GM13977 (cell line): ENCODE measurements around the gene GCNT1.
"Not testable (repeated sequence)": the region's sequence is repeated elsewhere in the genome, so short reads cannot be mapped to it uniquely, and the experiment has no call there.

Source experiments
- DNase-seq: peaks from one replicate; pipeline ENCODE4 v3.0.0; 2012; ENCODE audit warnings: low spot score
- in situ Hi-C: fragments of 300-500 bp; cut with MboI; formaldehyde crosslinking; loops from one replicate; pipeline ENCODE4 v1.12.0; 2022; ENCODE audit warnings: low sequenced_read_pairs, low pct_unique_long_range_greater_than_20kb, mixed read lengths, inconsistent platforms; ENCODE audit not compliant: unreplicated experiment
- TF ChIP-seq, protein P1 (sequence below): IDR thresholded peaks from 2 replicates; pipeline ENCODE4 v1.5.1; 2012; ENCODE audit warnings: mild to moderate bottlenecking, control low read depth; ENCODE audit not compliant: insufficient read depth; ENCODE audit errors: extremely low read depth, missing control alignments

Gene GCNT1

DNA sequence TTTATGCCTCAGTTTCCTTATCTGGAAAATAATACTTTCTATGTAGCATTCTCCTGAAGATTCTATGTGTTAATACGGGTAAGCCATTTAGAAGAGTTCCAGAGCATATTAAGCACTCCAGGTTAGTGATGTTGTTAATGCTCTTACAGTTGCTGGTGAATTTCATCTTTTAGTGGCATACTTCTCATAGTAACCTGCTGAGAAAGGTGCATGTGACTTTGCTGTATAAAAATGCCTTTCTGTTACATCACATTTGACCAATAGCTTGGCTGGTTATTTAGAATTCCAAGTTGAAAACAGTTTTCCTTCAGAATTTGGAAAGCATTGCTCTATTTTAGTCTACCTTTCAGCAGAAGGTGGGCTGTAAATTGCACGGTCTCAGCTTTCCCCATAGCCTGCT, 27.2 kb downstream of the GCNT1 start:
- no peak for DNase-seq
- in situ Hi-C loops, result no loop called here
- TF ChIP-seq, protein P1, sequence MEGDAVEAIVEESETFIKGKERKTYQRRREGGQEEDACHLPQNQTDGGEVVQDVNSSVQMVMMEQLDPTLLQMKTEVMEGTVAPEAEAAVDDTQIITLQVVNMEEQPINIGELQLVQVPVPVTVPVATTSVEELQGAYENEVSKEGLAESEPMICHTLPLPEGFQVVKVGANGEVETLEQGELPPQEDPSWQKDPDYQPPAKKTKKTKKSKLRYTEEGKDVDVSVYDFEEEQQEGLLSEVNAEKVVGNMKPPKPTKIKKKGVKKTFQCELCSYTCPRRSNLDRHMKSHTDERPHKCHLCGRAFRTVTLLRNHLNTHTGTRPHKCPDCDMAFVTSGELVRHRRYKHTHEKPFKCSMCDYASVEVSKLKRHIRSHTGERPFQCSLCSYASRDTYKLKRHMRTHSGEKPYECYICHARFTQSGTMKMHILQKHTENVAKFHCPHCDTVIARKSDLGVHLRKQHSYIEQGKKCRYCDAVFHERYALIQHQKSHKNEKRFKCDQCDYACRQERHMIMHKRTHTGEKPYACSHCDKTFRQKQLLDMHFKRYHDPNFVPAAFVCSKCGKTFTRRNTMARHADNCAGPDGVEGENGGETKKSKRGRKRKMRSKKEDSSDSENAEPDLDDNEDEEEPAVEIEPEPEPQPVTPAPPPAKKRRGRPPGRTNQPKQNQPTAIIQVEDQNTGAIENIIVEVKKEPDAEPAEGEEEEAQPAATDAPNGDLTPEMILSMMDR, result no peak

DNA sequence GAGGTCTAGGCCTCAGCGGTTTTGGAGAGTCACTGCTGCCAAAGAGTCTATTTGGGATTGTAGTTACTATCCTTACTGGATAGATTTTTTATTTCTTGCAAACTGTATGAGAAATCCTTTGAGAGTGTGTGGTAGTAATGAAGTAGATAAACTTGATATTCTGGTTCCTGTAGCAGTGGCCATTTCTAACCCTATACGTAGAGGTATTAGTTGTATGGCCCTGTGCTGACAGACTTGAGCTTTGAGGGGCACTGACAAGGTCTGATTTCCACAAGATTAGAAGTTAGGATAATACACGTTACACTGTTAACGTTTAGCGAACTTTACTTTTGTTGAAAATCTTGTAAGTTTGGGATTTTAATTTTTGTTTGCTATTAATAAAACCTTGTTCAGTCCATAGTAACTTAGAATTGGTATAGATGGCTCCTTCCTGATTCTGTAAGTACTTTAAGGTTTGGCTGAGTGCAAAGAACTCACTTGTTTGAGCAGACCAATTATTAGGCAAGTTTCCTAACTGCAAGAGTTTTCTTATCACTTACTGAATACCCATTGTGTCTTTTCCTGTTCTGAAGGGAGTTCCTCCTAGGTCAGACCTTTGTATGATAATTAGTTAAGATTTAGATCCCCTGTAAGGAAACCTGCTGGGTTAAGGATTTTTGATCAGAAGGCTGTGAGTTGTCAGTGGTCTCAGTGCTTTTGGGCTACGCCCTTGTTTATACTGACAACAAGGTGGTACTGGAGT, 31.4 kb downstream of the GCNT1 start:
- DNase-seq, result no peak
- in situ Hi-C loops, result no loop called here
- TF ChIP-seq, protein P1, result no peak

DNA sequence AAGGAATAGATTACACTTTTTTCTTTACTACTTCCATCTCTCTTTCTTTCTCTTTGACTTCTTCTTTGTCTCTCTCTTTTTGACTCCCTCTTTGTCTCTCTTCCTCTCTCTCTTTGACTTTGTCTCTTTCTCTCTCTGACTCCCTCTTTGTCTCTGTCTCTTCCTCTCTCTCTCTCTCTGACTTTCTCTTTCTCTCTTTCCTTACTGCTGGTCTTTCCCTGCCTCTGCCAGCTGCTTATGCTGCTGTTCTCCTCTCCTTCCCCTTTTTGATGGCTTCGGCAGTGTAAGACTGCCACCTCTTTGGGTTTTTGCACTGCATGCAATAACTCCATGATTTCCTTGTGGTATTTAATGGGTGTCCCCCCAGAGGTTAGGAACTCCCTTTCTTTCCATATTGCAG, 32.1 kb downstream of the GCNT1 start:
- in situ Hi-C loops, DNase-seq: not testable (repeated sequence)

DNA sequence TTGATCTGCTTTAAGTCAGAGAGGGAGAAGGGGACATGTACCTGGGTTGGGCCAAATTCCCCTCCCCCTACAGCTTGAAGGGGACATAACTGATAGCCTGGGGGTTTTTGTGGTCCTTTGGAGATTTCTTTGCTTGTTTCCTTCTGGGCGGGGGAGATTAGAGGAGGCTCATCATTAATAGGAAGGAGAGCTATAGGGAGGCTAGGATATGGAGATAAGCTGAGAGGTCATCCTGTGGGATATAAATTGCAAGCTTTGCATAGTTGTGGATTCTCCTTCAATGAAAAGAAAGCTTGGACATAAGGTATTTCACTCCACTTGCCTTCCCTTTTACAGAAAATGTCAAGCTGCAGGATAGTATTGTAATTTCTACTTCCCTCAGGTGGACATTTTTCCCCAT, 34.5 kb downstream of the GCNT1 start:
- DNase-seq, in situ Hi-C loops: not testable (repeated sequence)

DNA sequence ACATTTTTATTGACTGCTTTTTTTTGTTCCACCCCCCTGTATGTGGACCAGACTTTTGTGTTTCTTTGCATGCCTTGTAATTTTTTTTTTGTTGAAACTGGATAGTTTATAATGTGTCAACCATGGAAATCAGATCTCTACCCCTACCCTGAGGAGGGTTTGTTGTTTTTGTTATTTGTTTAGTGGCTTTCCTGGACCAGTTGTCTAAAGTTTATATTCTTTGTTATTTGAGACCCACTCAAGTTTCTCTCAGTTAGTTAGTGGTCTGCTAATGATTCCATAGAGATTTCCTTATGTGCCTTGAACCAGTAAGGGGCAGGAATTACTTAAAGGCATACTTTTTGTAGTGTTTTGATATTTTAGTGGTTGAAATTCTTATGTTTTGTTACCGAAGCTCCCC, 41.1 kb downstream of the GCNT1 start:
- DNase-seq, result no peak
- in situ Hi-C loops, result no loop called here
- TF ChIP-seq, protein P1, result no peak

DNA sequence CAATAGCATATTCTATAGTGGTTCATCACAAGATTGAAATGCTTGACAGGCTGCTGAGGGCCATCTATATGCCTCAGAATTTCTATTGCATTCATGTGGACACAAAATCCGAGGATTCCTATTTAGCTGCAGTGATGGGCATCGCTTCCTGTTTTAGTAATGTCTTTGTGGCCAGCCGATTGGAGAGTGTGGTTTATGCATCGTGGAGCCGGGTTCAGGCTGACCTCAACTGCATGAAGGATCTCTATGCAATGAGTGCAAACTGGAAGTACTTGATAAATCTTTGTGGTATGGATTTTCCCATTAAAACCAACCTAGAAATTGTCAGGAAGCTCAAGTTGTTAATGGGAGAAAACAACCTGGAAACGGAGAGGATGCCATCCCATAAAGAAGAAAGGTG, 43.8 kb downstream of the GCNT1 start:
- TF ChIP-seq, protein P1, result no peak
- DNase-seq, result no peak
- in situ Hi-C loops, result no loop called here

DNA sequence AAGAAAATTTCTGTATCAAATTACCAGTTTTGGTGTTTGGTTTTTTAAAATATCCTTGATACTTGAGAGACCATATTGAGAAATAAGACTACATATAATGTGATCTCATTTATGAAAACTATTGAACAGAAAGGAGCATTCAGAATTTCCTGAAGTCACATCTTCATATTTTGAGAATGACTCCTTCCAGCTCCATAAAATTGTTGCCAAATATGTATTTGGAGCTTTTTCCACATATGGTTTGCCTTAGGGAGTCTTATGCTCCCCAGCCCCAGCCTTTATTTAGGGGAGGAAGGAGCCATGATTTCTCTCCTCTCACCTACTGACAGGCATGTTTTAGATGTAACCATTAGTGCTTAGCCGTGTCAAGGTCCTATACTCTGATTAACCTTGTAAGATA, 51.1 kb downstream of the GCNT1 start:
- TF ChIP-seq, protein P1, result no peak
- no peak for DNase-seq
- in situ Hi-C loops, result no loop called here

DNA sequence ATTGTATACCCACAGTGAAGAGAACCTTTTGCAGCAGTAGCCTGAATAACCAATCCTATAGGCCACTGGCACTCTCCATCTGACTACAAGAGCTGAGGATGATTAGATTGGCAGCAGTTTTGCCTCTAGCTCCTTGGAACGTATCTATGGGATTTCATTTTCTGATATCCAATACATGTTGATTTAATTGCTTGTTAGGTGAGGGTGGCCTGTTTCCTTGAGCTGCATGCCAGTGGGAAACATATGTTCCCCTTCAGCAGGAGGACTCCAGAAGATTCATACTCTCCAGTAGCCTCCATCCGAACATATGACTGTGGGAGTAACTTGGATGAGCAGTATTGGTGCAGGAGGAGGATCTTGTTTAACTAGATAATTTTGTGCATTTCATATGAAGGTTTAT, 51.5 kb downstream of the GCNT1 start:
- DNase-seq, result no peak
- TF ChIP-seq, protein P1, result no peak
- in situ Hi-C loops, result no loop called here
